Endodermal cell (in vitro differentiated cells): Measurements from ENCODE around the gene FGF22. TPM values are rescaled to one million over a fixed set of nuclear protein-coding genes. Genes with fewer than 3 reads are reported as not detected.

Experiments used
- DNase-seq: peaks from one replicate; pipeline ENCODE4 v3.0.0-alpha.2; 2017
- H3K27ac ChIP-seq: 2 replicates; pipeline ENCODE4 v1.5.1; 2013; ENCODE audit warnings: mild to moderate bottlenecking, low read depth, low read length, moderate library complexity
- H3K27me3 ChIP-seq: 2 replicates; pipeline ENCODE4 v1.6.1; 2013; ENCODE audit warnings: mild to moderate bottlenecking, low read length, moderate library complexity; ENCODE audit not compliant: insufficient read depth, control insufficient read depth, poor library complexity, severe bottlenecking
- H3K36me3 ChIP-seq: 2 replicates; pipeline ENCODE4 v1.7.0; 2013; ENCODE audit warnings: mild to moderate bottlenecking, low read length, moderate library complexity; ENCODE audit not compliant: control insufficient read depth, insufficient read depth
- H3K4me1 ChIP-seq: one replicate; pipeline ENCODE4 v1.7.0; 2013; ENCODE audit warnings: low read length; ENCODE audit not compliant: control insufficient read depth, insufficient read depth
- H3K4me3 ChIP-seq: 2 replicates; pipeline ENCODE4 v1.5.1; 2013; ENCODE audit warnings: mild to moderate bottlenecking, low read length, moderate library complexity
- H3K9ac ChIP-seq: 2 replicates; pipeline ENCODE4 v1.6.1; 2013; ENCODE audit warnings: mild to moderate bottlenecking, low read length, moderate library complexity; ENCODE audit not compliant: poor library complexity, severe bottlenecking; ENCODE audit errors: extremely low read depth
- H3K9me3 ChIP-seq: 2 replicates; pipeline ENCODE4 v1.6.1; 2013; ENCODE audit warnings: mild to moderate bottlenecking, low read length, moderate library complexity; ENCODE audit not compliant: control insufficient read depth
- H3K27ac Mint-ChIP-seq: 2 replicates; pipeline ENCODE4 v1.8.0; 2020; ENCODE audit warnings: mixed read lengths
- H3K27me3 Mint-ChIP-seq: 2 replicates; pipeline ENCODE4 v1.8.0; 2021; ENCODE audit warnings: mild to moderate bottlenecking, mixed read lengths; ENCODE audit not compliant: insufficient read depth
- H3K36me3 Mint-ChIP-seq: 2 replicates; pipeline ENCODE4 v1.8.0; 2020; ENCODE audit warnings: low read depth, mixed read lengths
- H3K4me1 Mint-ChIP-seq: 2 replicates; pipeline ENCODE4 v1.8.0; 2020; ENCODE audit warnings: mixed read lengths
- H3K4me3 Mint-ChIP-seq: 2 replicates; pipeline ENCODE4 v1.8.0; 2020; ENCODE audit warnings: mild to moderate bottlenecking, moderate library complexity, mixed read lengths
- H3K9me3 Mint-ChIP-seq: 2 replicates; pipeline ENCODE4 v1.8.0; 2020; ENCODE audit warnings: mild to moderate bottlenecking, mixed read lengths
- CTCF ChIP-seq: fragments of 200-600 bp; sonication (generic); conservative IDR thresholded peaks from 2 replicates; pipeline ENCODE4 v1.5.0; 2021; ENCODE audit warnings: antibody characterized with exemption, mild to moderate bottlenecking
- WGBS, 2 experiments: methylation state at CpG; one replicate each; pipeline versions ENCODE4 v1.1.5 to v1.1.7; 2013; ENCODE audit warnings: missing lambda C conversion rate in 2 of 2, mixed read lengths in 1 of 2; ENCODE audit not compliant: insufficient coverage in 1 of 2, insufficient read length in 1 of 2; 5-methylcytosine and 5-hydroxymethylcytosine counted together
- total RNA-seq, 2 donors: library from RNA; stranded (reverse); fragmentation: NEBNext Ultra II Directional in 1 of 2; extraction: Animal tissue kit (Norgen Biotek cat#: 25700) in 1 of 2; gene quantifications; 2 replicates in 1 of 2; 3 replicates in 1 of 2; pipeline ENCODE4 v1.2.1, GENCODE V29; 2021

Gene FGF22
- total RNA-seq, 2 donors from 2014 or later, result 0.81 to 0.82 TPM

GRCh38 chr19:680287-681028, 40.8 kb downstream of the FGF22 start:
- peaks cover 2% of the 10 kb centered on the region for H3K4me1 Mint-ChIP-seq
- no peaks in the 10 kb centered on the region for H3K9me3 ChIP-seq
- peaks cover 13% of the 10 kb centered on the region for H3K27me3 Mint-ChIP-seq
- no peaks in the 10 kb centered on the region for H3K9me3 Mint-ChIP-seq
- peak overlapping the region; percentile 85 for H3K4me3 ChIP-seq
- peak overlapping the region; percentile 99 for H3K27ac Mint-ChIP-seq
- H3K27ac ChIP-seq, result peak overlapping the region; percentile 87
- H3K27me3 ChIP-seq, result peaks cover 10% of the 10 kb centered on the region
- 0 to 2% methylated on average over 12 to 70 of the region's 70 CpGs for WGBS, 2 experiments
- peak overlapping the region; percentile 71 for H3K4me3 Mint-ChIP-seq
- peak; percentile 100 for DNase-seq
- TF ChIP-seq CTCF, result peak; percentile 63
- H3K4me1 ChIP-seq, result no peaks in the 10 kb centered on the region
- no peaks in the 10 kb centered on the region for H3K36me3 Mint-ChIP-seq
- H3K36me3 ChIP-seq, result no peaks in the 10 kb centered on the region
- H3K9ac ChIP-seq, result peak overlapping the region; percentile 41

- Mint-ChIP-seq H3K27ac (peak overlapping the region; percentile 99), H3K4me3 (peak overlapping the region; percentile 71), H3K27me3 (peaks cover 8% of the 10 kb centered on the region), H3K4me1 (peaks cover 1% of the 10 kb centered on the region), H3K36me3 (no peaks in the 10 kb centered on the region), H3K9me3 (no peaks in the 10 kb centered on the region)
- 85 to 95% methylated on average over 32 to 50 of the region's 54 CpGs for WGBS, 2 experiments
- TF ChIP-seq CTCF, result no peak
- DNase-seq, result no peak
- Histone ChIP-seq H3K4me1 (no peaks in the 10 kb centered on the region), H3K9me3 (no peaks in the 10 kb centered on the region), H3K36me3 (no peaks in the 10 kb centered on the region), H3K4me3 (peak overlapping the region; percentile 85), H3K27me3 (peaks cover 5% of the 10 kb centered on the region), H3K9ac (no peak overlapping the region), H3K27ac (no peak overlapping the region)
Observed at GRCh38 chr19:681029-682019, 41.6 kb downstream of the FGF22 start.

GRCh38 chr19:682678-683320, 43.1 kb downstream of the FGF22 start:
- DNase-seq, result peak; percentile 42
- no peaks in the 10 kb centered on the region for H3K4me1 ChIP-seq
- H3K27me3 ChIP-seq, result no peaks in the 10 kb centered on the region
- no peaks in the 10 kb centered on the region for H3K36me3 ChIP-seq
- no peak overlapping the region for H3K27ac Mint-ChIP-seq
- WGBS, 2 experiments, result 93 to 99% methylated on average over 14 to 25 of the region's 25 CpGs
- no peaks in the 10 kb centered on the region for H3K36me3 Mint-ChIP-seq
- no peaks in the 10 kb centered on the region for H3K9me3 ChIP-seq
- no peak overlapping the region for H3K27ac ChIP-seq
- no peaks in the 10 kb centered on the region for H3K9me3 Mint-ChIP-seq
- no peak overlapping the region for H3K4me3 ChIP-seq
- TF ChIP-seq CTCF, result no peak
- peaks cover 6% of the 10 kb centered on the region for H3K27me3 Mint-ChIP-seq
- H3K9ac ChIP-seq, result no peak overlapping the region
- peaks cover 1% of the 10 kb centered on the region for H3K4me1 Mint-ChIP-seq
- H3K4me3 Mint-ChIP-seq, result no peak overlapping the region
